GM12891 (cell line): ENCODE measurements around the gene MYCBP.

ENCODE experiments used
- POLR2A ChIP-seq: IDR thresholded peaks from 2 replicates; pipeline ENCODE4 v1.6.1; 2011; ENCODE audit warnings: low read depth, low read length, control low read depth
- POLR2AphosphoS5 ChIP-seq: IDR thresholded peaks from 2 replicates; pipeline ENCODE4 v1.6.1; 2011; ENCODE audit warnings: low read depth, low read length, control low read depth
- SPI1 ChIP-seq: IDR thresholded peaks from 2 replicates; pipeline ENCODE4 v1.6.1; 2011; ENCODE audit warnings: low read depth, low read length, control low read depth
- TAF1 ChIP-seq: IDR thresholded peaks from 2 replicates; pipeline ENCODE4 v1.6.1; 2011; ENCODE audit warnings: low read depth, low read length, control low read depth

DNA sequence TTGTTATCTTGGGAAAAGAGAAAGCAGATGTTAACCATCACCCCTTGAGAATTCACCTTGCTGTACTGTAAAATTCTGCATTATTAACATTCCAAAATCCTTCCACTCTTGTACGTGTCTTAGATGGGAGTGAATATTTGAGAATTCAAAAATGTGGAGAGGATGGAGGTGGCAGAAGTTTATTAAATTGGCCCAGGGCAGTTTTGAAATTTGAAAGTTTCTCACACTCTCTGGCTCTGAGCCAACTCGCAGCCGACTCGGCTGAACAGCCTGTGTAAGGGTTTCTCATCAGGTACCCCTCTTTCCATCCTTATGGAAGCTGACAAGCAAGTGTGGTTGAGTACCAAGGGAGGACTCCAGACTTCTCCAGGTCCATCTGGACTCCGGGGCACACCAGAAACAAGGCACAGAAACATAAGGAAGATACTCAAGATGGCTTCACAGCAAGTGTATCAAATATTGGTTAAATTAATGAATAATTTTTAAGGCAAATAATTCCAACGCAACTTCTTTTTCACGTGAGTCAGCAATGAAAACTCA lies 58.6 kb downstream of the MYCBP start:
- TF ChIP-seq POLR2AphosphoS5 (no peak), TAF1 (no peak), POLR2A (no peak), SPI1 (no peak)
